Cardiac fibroblast (primary cell): Measurements from ENCODE around the gene RAB11A.

Experiments used
- DNase-seq, 2 donors: peaks; one replicate each; pipeline versions ENCODE4 v3.0.0 to v3.0.0-alpha.2; 2010; ENCODE audit warnings: low read depth in 2 of 2
- H3K4me3 ChIP-seq, 2 donors: replicated peaks in 1 of 2; 1 replicate in 1 of 2; 2 replicates in 1 of 2; pipeline ENCODE4 v1.5.1; 2011; ENCODE audit warnings: low read depth in 2 of 2, low read length in 2 of 2, mild to moderate bottlenecking in 2 of 2, moderate library complexity in 1 of 2
- CTCF ChIP-seq: IDR thresholded peaks from one replicate; pipeline ENCODE4 v1.5.1; 2011; ENCODE audit warnings: low read depth, mild to moderate bottlenecking, low read length, inconsistent platforms

The RAB11A gene

GRCh38 chr15:65827065-65827464, 42.2 kb upstream of the RAB11A start:
- H3K4me3 ChIP-seq = no peak overlapping the region
- no peak for DNase-seq
- TF ChIP-seq CTCF = no peak

GRCh38 chr15:65828585-65828984, 40.7 kb upstream of the RAB11A start:
- no peak for DNase-seq
- no peak for TF ChIP-seq CTCF
- H3K4me3 ChIP-seq = no peak overlapping the region

GRCh38 chr15:65829130-65829764, 40.0 kb upstream of the RAB11A start:
- DNase-seq = peak; percentile 45 to 52
- H3K4me3 ChIP-seq = no peak overlapping the region
- peak; percentile 42 for TF ChIP-seq CTCF

- H3K4me3 ChIP-seq = peak overlapping the region; percentile 29 to 35
- peak; percentile 96 to 99 for DNase-seq
- TF ChIP-seq CTCF = no peak
Observed at GRCh38 chr15:65832549-65833364, 36.5 kb upstream of the RAB11A start.

- H3K4me3 ChIP-seq = no peak overlapping the region
- no peak for DNase-seq
- no peak for TF ChIP-seq CTCF
Observed at GRCh38 chr15:65833501-65834205, 35.6 kb upstream of the RAB11A start.

- DNase-seq = no peak
- no peak for TF ChIP-seq CTCF
- no peak overlapping the region for H3K4me3 ChIP-seq
Observed at GRCh38 chr15:65834603-65835282, 34.5 kb upstream of the RAB11A start.
